ENCODE results near the gene RIBC2.

Gene RIBC2

GRCh38 chr22:45454275-45454674 lies 40.8 kb downstream of the RIBC2 start:
- Histone ChIP-seq H3K79me1 (ENCODE audit: low read depth, low read length) (no peaks in the 10 kb centered on the region), H3K27me3 (ENCODE audit: control insufficient read depth in 3 of 3, insufficient read depth in 3 of 3, low read depth in 1 of 3, low read length in 3 of 3) (peaks cover 0 to 55% (median 0%) of the 10 kb centered on the region in 3 experiments), H3K4ac (ENCODE audit: low read length) (no peak overlapping the region), H3K23ac (ENCODE audit: low read depth, low read length, poor library complexity) (no peak overlapping the region), H3K9ac (ENCODE audit: low read depth, low read length, poor library complexity) (no peak overlapping the region), H3K27ac (replicated peaks; ENCODE audit: low read length) (no peak overlapping the region), H3K4me3 (ENCODE audit: low read length in 2 of 2) (no peak overlapping the region), H4K91ac (ENCODE audit: low read depth, low read length, poor library complexity) (no peak overlapping the region), H2BK120ac (ENCODE audit: low read depth, low read length) (no peak overlapping the region), H3K36me3 (replicated peaks in 1 of 2; ENCODE audit: control insufficient read depth in 2 of 2, insufficient read depth in 2 of 2, low read length in 2 of 2) (no peaks in the 10 kb centered on the region), H2AFZ (ENCODE audit: low read length) (no peak overlapping the region), H4K8ac (ENCODE audit: low read depth, low read length) (no peak overlapping the region), H2BK5ac (ENCODE audit: low read length) (no peak overlapping the region), H2BK15ac (ENCODE audit: low read length) (no peak overlapping the region), H2AK5ac (ENCODE audit: low read depth, low read length) (no peak overlapping the region), H3K4me1 (ENCODE audit: control insufficient read depth in 2 of 2, insufficient read depth in 1 of 2, low read depth in 1 of 2, low read length in 2 of 2) (no peaks in the 10 kb centered on the region), H3K9me3 (replicated peaks in 1 of 2; ENCODE audit: control insufficient read depth in 2 of 2, insufficient read depth in 1 of 2, low read depth in 1 of 2, low read length in 2 of 2) (no peaks in the 10 kb centered on the region), H2BK12ac (ENCODE audit: low read length) (no peak overlapping the region), H3K14ac (ENCODE audit: low read length) (no peak overlapping the region), H3K4me2 (ENCODE audit: insufficient read depth, low read length, poor library complexity, severe bottlenecking) (no peak overlapping the region), H3K18ac (ENCODE audit: low read length) (no peak overlapping the region)
- no peak for DNase-seq (ENCODE audit: low spot score)
- no CpG with 5 or more reads among the region's 4 CpGs for WGBS, 2 donors (ENCODE audit: extremely low coverage in 2 of 2, insufficient read length in 2 of 2, insufficient replicate concordance in 1 of 2)

- H3K9ac ChIP-seq (ENCODE audit: low read depth, low read length, poor library complexity): no peak overlapping the region
- H3K27ac ChIP-seq (replicated peaks; ENCODE audit: low read length): no peak overlapping the region
- H3K23ac ChIP-seq (ENCODE audit: low read depth, low read length, poor library complexity): no peak overlapping the region
- H2BK120ac ChIP-seq (ENCODE audit: low read depth, low read length): no peak overlapping the region
- no peaks in the 10 kb centered on the region for H3K9me3 ChIP-seq (replicated peaks in 1 of 2; ENCODE audit: control insufficient read depth in 2 of 2, insufficient read depth in 1 of 2, low read depth in 1 of 2, low read length in 2 of 2)
- H2BK12ac ChIP-seq (ENCODE audit: low read length): no peak overlapping the region
- no peak overlapping the region for H2AFZ ChIP-seq (ENCODE audit: low read length)
- H2BK15ac ChIP-seq (ENCODE audit: low read length): no peak overlapping the region
- no peak overlapping the region for H3K4me2 ChIP-seq (ENCODE audit: insufficient read depth, low read length, poor library complexity, severe bottlenecking)
- H3K79me1 ChIP-seq (ENCODE audit: low read depth, low read length): no peaks in the 10 kb centered on the region
- H3K4ac ChIP-seq (ENCODE audit: low read length): no peak overlapping the region
- H3K36me3 ChIP-seq (replicated peaks in 1 of 2; ENCODE audit: control insufficient read depth in 2 of 2, insufficient read depth in 2 of 2, low read length in 2 of 2): no peaks in the 10 kb centered on the region
- no peak for DNase-seq (ENCODE audit: low spot score)
- no peak overlapping the region for H3K14ac ChIP-seq (ENCODE audit: low read length)
- no peak overlapping the region for H4K91ac ChIP-seq (ENCODE audit: low read depth, low read length, poor library complexity)
- H3K4me3 ChIP-seq (ENCODE audit: low read length in 2 of 2): no peak overlapping the region
- WGBS, 2 donors (ENCODE audit: extremely low coverage in 2 of 2, insufficient read length in 2 of 2, insufficient replicate concordance in 1 of 2): no CpG with 5 or more reads among the region's 14 CpGs
- no peaks in the 10 kb centered on the region for H3K4me1 ChIP-seq (ENCODE audit: control insufficient read depth in 2 of 2, insufficient read depth in 1 of 2, low read depth in 1 of 2, low read length in 2 of 2)
- H3K18ac ChIP-seq (ENCODE audit: low read length): no peak overlapping the region
- no peak overlapping the region for H2BK5ac ChIP-seq (ENCODE audit: low read length)
- H2AK5ac ChIP-seq (ENCODE audit: low read depth, low read length): no peak overlapping the region
- H3K27me3 ChIP-seq (ENCODE audit: control insufficient read depth in 3 of 3, insufficient read depth in 3 of 3, low read depth in 1 of 3, low read length in 3 of 3): peaks cover 0 to 55% (median 0%) of the 10 kb centered on the region in 3 experiments
- H4K8ac ChIP-seq (ENCODE audit: low read depth, low read length): no peak overlapping the region
These were observed 41.7 kb downstream of the RIBC2 start for GRCh38 chr22:45455212-45455611.

- no peak overlapping the region for H2AFZ ChIP-seq (ENCODE audit: low read length)
These were observed 42.1 kb downstream of the RIBC2 start for GRCh38 chr22:45455621-45456020.

DNA sequence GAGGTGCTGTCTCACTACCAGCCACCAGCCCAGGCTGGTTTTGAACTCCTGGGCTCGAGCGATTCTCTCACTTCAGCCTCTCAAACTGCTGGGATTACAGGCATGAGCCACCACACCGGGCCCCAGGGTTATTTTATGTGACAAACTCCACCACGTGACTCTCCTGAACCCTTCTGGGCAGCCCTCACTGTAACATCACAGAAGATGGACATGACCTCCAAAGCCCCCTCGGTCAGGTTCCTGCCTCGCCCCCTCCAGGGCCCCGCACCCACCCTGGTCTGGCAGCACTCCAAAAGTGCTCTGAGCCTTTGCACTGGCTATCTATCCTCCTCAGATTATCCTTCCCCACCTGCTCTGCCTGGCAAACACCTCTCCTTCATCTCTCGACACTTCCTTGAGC lies 43.3 kb downstream of the RIBC2 start:
- Histone ChIP-seq H2BK5ac (ENCODE audit: low read length) (no peak overlapping the region), H3K4me2 (ENCODE audit: insufficient read depth, low read length, poor library complexity, severe bottlenecking) (no peak overlapping the region), H3K18ac (ENCODE audit: low read length) (no peak overlapping the region), H4K91ac (ENCODE audit: low read depth, low read length, poor library complexity) (no peak overlapping the region), H2BK15ac (ENCODE audit: low read length) (no peak overlapping the region), H3K9me3 (replicated peaks in 1 of 2; ENCODE audit: control insufficient read depth in 2 of 2, insufficient read depth in 1 of 2, low read depth in 1 of 2, low read length in 2 of 2) (no peaks in the 10 kb centered on the region), H2AK5ac (ENCODE audit: low read depth, low read length) (peak overlapping the region; percentile 49), H4K8ac (ENCODE audit: low read depth, low read length) (no peak overlapping the region), H3K4ac (ENCODE audit: low read length) (no peak overlapping the region), H3K14ac (ENCODE audit: low read length) (no peak overlapping the region), H3K36me3 (replicated peaks in 1 of 2; ENCODE audit: control insufficient read depth in 2 of 2, insufficient read depth in 2 of 2, low read length in 2 of 2) (no peaks in the 10 kb centered on the region), H3K27ac (replicated peaks; ENCODE audit: low read length) (no peak overlapping the region), H2BK12ac (ENCODE audit: low read length) (no peak overlapping the region), H2BK120ac (ENCODE audit: low read depth, low read length) (no peak overlapping the region), H3K9ac (ENCODE audit: low read depth, low read length, poor library complexity) (no peak overlapping the region), H2AFZ (ENCODE audit: low read length) (no peak overlapping the region), H3K79me1 (ENCODE audit: low read depth, low read length) (no peaks in the 10 kb centered on the region), H3K4me3 (ENCODE audit: low read length in 2 of 2) (no peak overlapping the region), H3K23ac (ENCODE audit: low read depth, low read length, poor library complexity) (no peak overlapping the region), H3K4me1 (ENCODE audit: control insufficient read depth in 2 of 2, insufficient read depth in 1 of 2, low read depth in 1 of 2, low read length in 2 of 2) (no peaks in the 10 kb centered on the region), H3K27me3 (ENCODE audit: control insufficient read depth in 3 of 3, insufficient read depth in 3 of 3, low read depth in 1 of 3, low read length in 3 of 3) (peaks cover 0 to 45% (median 0%) of the 10 kb centered on the region in 3 experiments)
- no peak for DNase-seq (ENCODE audit: low spot score)
- no CpG with 5 or more reads among the region's 8 CpGs for WGBS, 2 donors (ENCODE audit: extremely low coverage in 2 of 2, insufficient read length in 2 of 2, insufficient replicate concordance in 1 of 2)

More at GRCh38 chr22:45455621-45456020, 42.1 kb downstream of the RIBC2 start:
- no peak for DNase-seq (ENCODE audit: low spot score)
- Histone ChIP-seq H3K4me1 (ENCODE audit: control insufficient read depth in 2 of 2, insufficient read depth in 1 of 2, low read depth in 1 of 2, low read length in 2 of 2) (no peaks in the 10 kb centered on the region), H3K79me1 (ENCODE audit: low read depth, low read length) (no peaks in the 10 kb centered on the region), H3K27ac (replicated peaks; ENCODE audit: low read length) (no peak overlapping the region), H3K4me3 (ENCODE audit: low read length in 2 of 2) (no peak overlapping the region), H2BK5ac (ENCODE audit: low read length) (no peak overlapping the region), H3K9me3 (replicated peaks in 1 of 2; ENCODE audit: control insufficient read depth in 2 of 2, insufficient read depth in 1 of 2, low read depth in 1 of 2, low read length in 2 of 2) (no peaks in the 10 kb centered on the region), H4K91ac (ENCODE audit: low read depth, low read length, poor library complexity) (no peak overlapping the region), H2AK5ac (ENCODE audit: low read depth, low read length) (no peak overlapping the region), H3K14ac (ENCODE audit: low read length) (no peak overlapping the region), H3K36me3 (replicated peaks in 1 of 2; ENCODE audit: control insufficient read depth in 2 of 2, insufficient read depth in 2 of 2, low read length in 2 of 2) (no peaks in the 10 kb centered on the region), H3K27me3 (ENCODE audit: control insufficient read depth in 3 of 3, insufficient read depth in 3 of 3, low read depth in 1 of 3, low read length in 3 of 3) (peaks cover 0 to 55% (median 0%) of the 10 kb centered on the region in 3 experiments), H3K23ac (ENCODE audit: low read depth, low read length, poor library complexity) (no peak overlapping the region), H3K18ac (ENCODE audit: low read length) (no peak overlapping the region), H4K8ac (ENCODE audit: low read depth, low read length) (no peak overlapping the region), H3K4me2 (ENCODE audit: insufficient read depth, low read length, poor library complexity, severe bottlenecking) (no peak overlapping the region), H3K9ac (ENCODE audit: low read depth, low read length, poor library complexity) (no peak overlapping the region), H3K4ac (ENCODE audit: low read length) (no peak overlapping the region), H2BK120ac (ENCODE audit: low read depth, low read length) (no peak overlapping the region), H2BK15ac (ENCODE audit: low read length) (no peak overlapping the region), H2BK12ac (ENCODE audit: low read length) (no peak overlapping the region)
- WGBS, 2 donors (ENCODE audit: extremely low coverage in 2 of 2, insufficient read length in 2 of 2, insufficient replicate concordance in 1 of 2): no CpG with 5 or more reads among the region's 4 CpGs

Measured in neuronal stem cell (in vitro differentiated cells).